Progenitor cell of endocrine pancreas (in vitro differentiated cells): ENCODE measurements around the gene NFKBIZ. TPM values are rescaled to one million over a fixed set of nuclear protein-coding genes. Genes with fewer than 3 reads are reported as not detected.

Experiments used
- DNase-seq: peaks from one replicate; pipeline ENCODE4 v3.0.0; 2021; ENCODE audit warnings: low spot score; ENCODE audit not compliant: unreplicated experiment
- H3K27ac Mint-ChIP-seq: 2 replicates; pipeline ENCODE4 v1.8.0; 2021; ENCODE audit warnings: mild to moderate bottlenecking, moderate library complexity, mixed read lengths
- H3K27me3 Mint-ChIP-seq: 2 replicates; pipeline ENCODE4 v1.8.0; 2021; ENCODE audit warnings: mixed read lengths
- H3K36me3 Mint-ChIP-seq: 2 replicates; pipeline ENCODE4 v1.8.0; 2022; ENCODE audit warnings: mixed read lengths; ENCODE audit not compliant: insufficient read depth
- H3K4me1 Mint-ChIP-seq: 2 replicates; pipeline ENCODE4 v1.8.0; 2021; ENCODE audit warnings: low read depth, mixed read lengths
- H3K4me3 Mint-ChIP-seq: 2 replicates; pipeline ENCODE4 v1.8.0; 2021; ENCODE audit warnings: low read depth, mild to moderate bottlenecking, moderate library complexity, mixed read lengths
- H3K9me3 Mint-ChIP-seq: 2 replicates; pipeline ENCODE4 v1.8.0; 2021; ENCODE audit warnings: low read depth, mixed read lengths
- CTCF ChIP-seq: fragments of 200-600 bp; sonication (generic); IDR thresholded peaks from one replicate; pipeline ENCODE4 v1.5.0; 2021; ENCODE audit warnings: antibody characterized with exemption, mild to moderate bottlenecking; ENCODE audit not compliant: unreplicated experiment
- total RNA-seq: library from RNA; stranded (reverse); gene quantifications from 2 replicates; pipeline ENCODE4 v1.2.1, GENCODE V29; 2021

Gene NFKBIZ
- total RNA-seq, 1 donor from 2014 or later, result 13.3 TPM

GRCh38 chr3:101827211-101828174, 21.8 kb upstream of the NFKBIZ start:
- Mint-ChIP-seq H3K36me3 (no peaks in the 10 kb centered on the region), H3K4me1 (peaks cover 11% of the 10 kb centered on the region), H3K4me3 (peak overlapping the region; percentile 87), H3K27me3 (peaks cover 6% of the 10 kb centered on the region), H3K9me3 (no peaks in the 10 kb centered on the region), H3K27ac (peak overlapping the region; percentile 89)
- peak; percentile 18 for DNase-seq
- no peak for TF ChIP-seq CTCF

- Mint-ChIP-seq H3K9me3 (no peaks in the 10 kb centered on the region), H3K27ac (no peak overlapping the region)
Observed at GRCh38 chr3:101828276-101828675, 21.0 kb upstream of the NFKBIZ start.

GRCh38 chr3:101828691-101829436, 20.4 kb upstream of the NFKBIZ start:
- H3K4me1 Mint-ChIP-seq, result peaks cover 20% of the 10 kb centered on the region
- peaks cover 6% of the 10 kb centered on the region for H3K27me3 Mint-ChIP-seq
- no peak for DNase-seq
- H3K27ac Mint-ChIP-seq, result no peak overlapping the region
- H3K36me3 Mint-ChIP-seq, result no peaks in the 10 kb centered on the region
- TF ChIP-seq CTCF, result no peak
- no peaks in the 10 kb centered on the region for H3K9me3 Mint-ChIP-seq
- no peak overlapping the region for H3K4me3 Mint-ChIP-seq

More at GRCh38 chr3:101828276-101828675, 21.0 kb upstream of the NFKBIZ start:
- H3K27me3 Mint-ChIP-seq, result peaks cover 6% of the 10 kb centered on the region
- H3K4me3 Mint-ChIP-seq, result peak overlapping the region; percentile 31
- no peak for DNase-seq
- no peak for TF ChIP-seq CTCF
- H3K36me3 Mint-ChIP-seq, result no peaks in the 10 kb centered on the region
- peaks cover 14% of the 10 kb centered on the region for H3K4me1 Mint-ChIP-seq

- H3K27ac Mint-ChIP-seq, result no peak overlapping the region
- no peak for DNase-seq
- H3K36me3 Mint-ChIP-seq, result no peaks in the 10 kb centered on the region
- no peak overlapping the region for H3K4me3 Mint-ChIP-seq
- peaks cover 23% of the 10 kb centered on the region for H3K4me1 Mint-ChIP-seq
- H3K27me3 Mint-ChIP-seq, result peaks cover 6% of the 10 kb centered on the region
- TF ChIP-seq CTCF, result no peak
- H3K9me3 Mint-ChIP-seq, result no peaks in the 10 kb centered on the region
Observed at GRCh38 chr3:101829437-101829830, 19.9 kb upstream of the NFKBIZ start.

GRCh38 chr3:101829874-101830273, 19.4 kb upstream of the NFKBIZ start:
- no peak for TF ChIP-seq CTCF
- Mint-ChIP-seq H3K4me3 (no peak overlapping the region), H3K27me3 (peaks cover 6% of the 10 kb centered on the region), H3K36me3 (no peaks in the 10 kb centered on the region), H3K9me3 (no peaks in the 10 kb centered on the region), H3K27ac (no peak overlapping the region), H3K4me1 (peaks cover 25% of the 10 kb centered on the region)
- DNase-seq, result no peak
